ENCODE measurements around the gene AMPH. TPM values are rescaled to one million over a fixed set of nuclear protein-coding genes. Genes with fewer than 3 reads are reported as not detected.

AMPH gene
- total RNA-seq, result not detected

DNA sequence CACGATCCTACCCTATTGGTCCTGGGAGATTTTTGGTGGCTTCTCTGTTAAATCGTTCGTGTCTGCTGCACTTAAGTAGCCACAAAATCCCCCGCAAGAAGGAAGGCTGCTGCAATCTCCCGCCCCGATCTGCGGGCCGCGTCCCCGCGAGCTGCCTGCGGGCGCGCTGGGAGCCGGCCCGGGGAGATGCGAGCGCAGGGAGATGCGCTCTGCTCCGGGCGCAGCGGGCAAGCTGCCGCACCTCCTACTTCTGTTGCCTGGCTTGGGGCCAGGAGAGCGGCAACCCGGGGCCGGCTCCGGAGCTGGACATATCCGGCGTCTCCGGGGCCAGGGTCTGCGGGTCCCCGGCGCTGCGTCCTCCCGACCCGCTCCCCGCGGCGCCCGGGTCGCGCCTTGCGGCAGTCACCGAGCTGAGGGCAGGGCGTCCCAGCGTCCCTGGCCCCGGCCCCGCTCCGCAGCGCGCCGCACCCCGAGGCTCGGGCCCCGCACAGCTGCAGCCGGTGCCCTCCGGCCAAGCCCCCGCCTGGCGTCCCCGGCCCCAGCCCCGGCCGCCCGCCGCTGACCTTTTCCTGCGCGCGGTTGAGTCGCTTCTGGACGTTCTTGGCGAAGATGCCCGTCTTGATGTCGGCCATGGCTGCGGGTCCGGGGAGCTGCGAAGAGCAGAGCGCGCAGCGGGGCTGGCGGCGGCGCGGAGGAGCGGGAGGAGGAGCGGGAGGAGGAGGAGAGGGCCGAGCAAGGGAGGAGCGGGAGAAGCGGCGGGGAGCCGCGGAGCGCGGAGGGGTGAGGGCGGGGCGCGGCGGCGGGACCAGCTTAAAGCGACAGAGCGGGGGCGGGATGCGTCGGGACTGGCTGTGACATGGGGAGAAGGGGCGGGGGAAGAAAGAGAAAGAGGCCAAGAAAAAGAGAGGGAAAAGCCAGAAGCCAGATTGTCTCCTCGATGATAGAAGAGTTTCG, at the start of gene AMPH:
Gene AMPH, minus strand, starts transcription at position 654 of the 954 bp plus-strand sequence. Its CDS starts 22 bp downstream, at position 632.
- peak; percentile 32 for DNase-seq
- POLR2A ChIA-PET, result no interaction called here
- H3K27me3 Mint-ChIP-seq, result peaks cover 54% of the 10 kb centered on the region

DNA sequence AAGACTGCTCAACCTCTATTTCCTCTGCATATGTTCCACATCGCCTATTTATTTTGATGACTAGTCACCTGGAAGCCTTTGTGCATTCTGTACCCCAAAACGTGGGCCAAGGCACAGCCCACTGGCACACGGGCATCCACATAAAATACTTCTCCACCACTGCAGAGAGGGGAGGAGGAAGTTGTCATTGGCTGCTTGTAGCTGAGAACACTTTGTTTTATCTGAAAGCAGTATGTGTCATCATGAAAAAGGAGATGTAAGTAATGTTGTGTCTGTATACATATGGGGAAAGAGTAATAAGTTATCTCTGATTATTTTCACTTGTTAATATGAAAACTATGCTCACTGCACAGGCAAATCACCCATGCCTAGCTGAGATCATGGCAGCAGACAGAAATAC, 48.2 kb upstream of the AMPH start:
- Mint-ChIP-seq H3K4me3 (no peak overlapping the region), H3K9me3 (no peaks in the 10 kb centered on the region), H3K27me3 (no peaks in the 10 kb centered on the region), H3K36me3 (no peaks in the 10 kb centered on the region), H3K27ac (no peak overlapping the region), H3K4me1 (no peaks in the 10 kb centered on the region)
- ATAC-seq (ENCODE audit: low read depth) (no peak), DNase-seq (no peak)
- POLR2A ChIA-PET, result no interaction called here

More for the DNA sequence above, at the start of gene AMPH:
- Mint-ChIP-seq H3K4me1 (no peaks in the 10 kb centered on the region), H3K4me3 (peak within 1 kb of the TSS; percentile 30), H3K9me3 (no peaks in the 10 kb centered on the region), H3K36me3 (no peaks in the 10 kb centered on the region), H3K27ac (no peak within 1 kb of the TSS)
- ATAC-seq (ENCODE audit: low read depth), result peak; percentile 30

DNA sequence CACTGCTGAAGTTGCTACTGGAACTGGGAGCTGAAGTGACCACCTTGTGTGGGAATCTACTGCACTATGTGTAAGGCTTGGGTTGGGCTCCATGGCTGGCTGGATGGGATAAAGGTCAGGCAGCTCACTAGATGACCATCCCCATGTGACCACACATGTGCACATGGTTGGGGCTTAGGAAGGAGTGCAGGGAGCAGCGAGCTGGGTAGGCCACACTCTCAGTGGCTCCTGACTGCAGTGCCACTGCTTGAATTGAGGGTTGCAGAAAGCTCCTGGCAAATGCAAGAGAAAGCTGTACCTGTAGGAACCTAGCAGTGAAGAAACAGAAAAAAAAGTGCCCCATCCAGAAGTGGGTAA, 47.5 kb upstream of the AMPH start:
- no peak overlapping the region for H3K27ac Mint-ChIP-seq
- no peak for ATAC-seq (ENCODE audit: low read depth)
- no peaks in the 10 kb centered on the region for H3K4me1 Mint-ChIP-seq
- DNase-seq, result no peak
- no peaks in the 10 kb centered on the region for H3K27me3 Mint-ChIP-seq
- no peak overlapping the region for H3K4me3 Mint-ChIP-seq
- no peaks in the 10 kb centered on the region for H3K36me3 Mint-ChIP-seq
- POLR2A ChIA-PET, result no interaction called here
- no peaks in the 10 kb centered on the region for H3K9me3 Mint-ChIP-seq

GRCh38 chr7:38677981-38678697, 47.0 kb upstream of the AMPH start:
- Mint-ChIP-seq H3K27me3 (no peaks in the 10 kb centered on the region), H3K4me3 (no peak overlapping the region), H3K4me1 (no peaks in the 10 kb centered on the region), H3K9me3 (no peaks in the 10 kb centered on the region), H3K27ac (no peak overlapping the region), H3K36me3 (no peaks in the 10 kb centered on the region)
- ATAC-seq (ENCODE audit: low read depth) (no peak), DNase-seq (no peak)
- POLR2A ChIA-PET, result no interaction called here

- POLR2A ChIA-PET, result no interaction called here
- H3K36me3 Mint-ChIP-seq, result no peaks in the 10 kb centered on the region
- H3K27ac Mint-ChIP-seq, result no peak overlapping the region
- DNase-seq, result no peak
- no peak for ATAC-seq (ENCODE audit: low read depth)
- H3K9me3 Mint-ChIP-seq, result no peaks in the 10 kb centered on the region
- no peaks in the 10 kb centered on the region for H3K4me1 Mint-ChIP-seq
- no peaks in the 10 kb centered on the region for H3K27me3 Mint-ChIP-seq
- no peak overlapping the region for H3K4me3 Mint-ChIP-seq
Measured at GRCh38 chr7:38675494-38676106, 44.4 kb upstream of the AMPH start.

GRCh38 chr7:38674513-38674912, 43.3 kb upstream of the AMPH start:
- DNase-seq (no peak), ATAC-seq (ENCODE audit: low read depth) (no peak)
- Mint-ChIP-seq H3K27me3 (no peaks in the 10 kb centered on the region), H3K36me3 (no peaks in the 10 kb centered on the region), H3K9me3 (no peaks in the 10 kb centered on the region), H3K4me1 (no peaks in the 10 kb centered on the region), H3K27ac (no peak overlapping the region), H3K4me3 (no peak overlapping the region)
- POLR2A ChIA-PET, result no interaction called here

- DNase-seq (no peak), ATAC-seq (ENCODE audit: low read depth) (no peak)
- H3K27ac Mint-ChIP-seq, result no peak overlapping the region
- H3K4me3 Mint-ChIP-seq, result no peak overlapping the region
- POLR2A ChIA-PET, result no interaction called here
- H3K27me3 Mint-ChIP-seq, result peaks cover under 1% of the 10 kb centered on the region
- H3K36me3 Mint-ChIP-seq, result no peaks in the 10 kb centered on the region
- no peaks in the 10 kb centered on the region for H3K9me3 Mint-ChIP-seq
- no peaks in the 10 kb centered on the region for H3K4me1 Mint-ChIP-seq
Measured at GRCh38 chr7:38673795-38674194, 42.6 kb upstream of the AMPH start.

GRCh38 chr7:38671911-38672905, 41.0 kb upstream of the AMPH start:
- Mint-ChIP-seq H3K9me3 (no peaks in the 10 kb centered on the region), H3K4me3 (no peak overlapping the region), H3K4me1 (no peaks in the 10 kb centered on the region), H3K27ac (no peak overlapping the region), H3K36me3 (no peaks in the 10 kb centered on the region), H3K27me3 (peaks cover 4% of the 10 kb centered on the region)
- POLR2A ChIA-PET, result no interaction called here
- no peak for DNase-seq
- no peak for ATAC-seq (ENCODE audit: low read depth)

DNA sequence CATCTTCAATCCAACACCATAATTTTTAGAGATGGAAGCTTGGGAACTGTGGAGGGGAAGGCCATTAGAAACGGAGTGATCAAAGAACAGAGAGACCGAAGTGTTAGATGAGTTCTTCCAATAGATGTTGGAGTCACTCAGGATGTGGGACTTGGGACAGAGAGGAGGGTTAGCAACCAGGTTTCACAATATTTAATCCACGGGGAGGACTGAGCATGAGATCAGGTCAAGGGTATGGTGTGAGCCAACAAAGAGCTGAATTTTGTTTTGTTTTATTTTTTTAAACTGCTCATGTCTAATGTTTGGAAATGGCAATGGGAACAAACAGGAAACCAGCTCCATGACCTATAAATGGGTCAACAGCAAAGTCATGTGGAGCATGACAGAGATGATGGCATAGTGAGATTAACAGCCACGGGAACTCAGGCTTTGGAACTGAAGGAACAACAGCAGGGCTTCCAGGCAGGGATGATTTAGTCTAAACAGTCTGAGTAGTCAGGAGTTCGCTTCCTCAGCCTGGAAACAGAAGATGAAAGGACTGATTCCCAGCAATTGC, 38.9 kb upstream of the AMPH start:
- no peaks in the 10 kb centered on the region for H3K4me1 Mint-ChIP-seq
- H3K4me3 Mint-ChIP-seq, result no peak overlapping the region
- no peaks in the 10 kb centered on the region for H3K9me3 Mint-ChIP-seq
- H3K27me3 Mint-ChIP-seq, result peaks cover 4% of the 10 kb centered on the region
- H3K36me3 Mint-ChIP-seq, result no peaks in the 10 kb centered on the region
- DNase-seq (no peak), ATAC-seq (ENCODE audit: low read depth) (no peak)
- H3K27ac Mint-ChIP-seq, result no peak overlapping the region
- POLR2A ChIA-PET, result no interaction called here

DNA sequence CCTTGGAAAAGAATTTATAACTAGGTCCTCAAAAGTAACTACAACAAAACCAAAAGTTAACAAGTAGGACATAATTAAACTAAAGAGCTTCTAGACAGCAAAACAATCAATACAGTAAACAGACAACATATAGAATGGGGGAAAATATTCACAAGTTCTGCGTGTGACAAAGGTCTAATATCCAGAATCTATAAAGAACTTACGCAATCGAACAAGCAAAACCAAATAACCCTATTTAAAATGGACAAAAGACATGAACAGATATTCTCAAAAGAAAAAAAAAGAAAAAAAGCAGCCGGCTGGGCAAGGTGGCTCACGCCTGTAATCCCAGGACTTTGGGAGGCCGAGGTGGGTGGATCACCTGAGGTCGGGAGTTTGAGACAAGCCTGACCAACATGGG, 33.8 kb upstream of the AMPH start:
- H3K9me3 Mint-ChIP-seq, result no peaks in the 10 kb centered on the region
- H3K4me3 Mint-ChIP-seq, result no peak overlapping the region
- H3K27me3 Mint-ChIP-seq, result peaks cover 16% of the 10 kb centered on the region
- no peaks in the 10 kb centered on the region for H3K4me1 Mint-ChIP-seq
- no peak for ATAC-seq (ENCODE audit: low read depth)
- no peaks in the 10 kb centered on the region for H3K36me3 Mint-ChIP-seq
- no peak overlapping the region for H3K27ac Mint-ChIP-seq
- POLR2A ChIA-PET, result no interaction called here
- no peak for DNase-seq

DNA sequence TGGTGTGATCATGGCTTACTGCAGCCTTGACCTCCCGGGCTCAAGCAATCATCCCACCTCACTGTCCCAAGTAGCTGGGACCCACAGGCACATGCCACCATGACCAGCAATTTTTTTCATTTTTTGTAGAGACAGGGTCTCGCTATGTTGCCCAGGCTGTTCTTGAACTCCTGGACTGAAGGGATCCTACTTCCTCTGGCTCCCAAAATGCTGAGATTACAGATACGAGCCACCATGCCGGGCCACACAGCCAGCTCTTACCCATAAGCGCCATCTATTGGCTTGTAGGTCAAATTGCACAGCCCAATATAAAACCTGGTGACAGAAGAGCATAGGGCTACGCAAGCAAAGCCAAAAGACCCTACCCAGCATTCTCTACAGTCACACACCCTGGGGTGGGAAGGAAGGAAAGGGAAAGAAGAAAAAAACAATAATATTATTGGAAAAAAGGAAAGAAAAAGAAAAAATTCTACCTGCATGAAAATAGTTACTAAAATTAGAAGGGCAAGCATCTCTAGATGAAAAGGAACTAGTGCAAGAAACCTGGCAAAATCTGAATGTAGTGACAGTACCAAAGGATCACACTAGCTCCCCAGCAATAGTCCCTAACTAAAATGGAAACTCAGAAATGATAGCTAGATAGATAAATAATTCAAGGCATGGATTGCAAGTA, 29.4 kb upstream of the AMPH start:
- Mint-ChIP-seq H3K9me3 (no peaks in the 10 kb centered on the region), H3K27ac (no peak overlapping the region), H3K27me3 (peaks cover 11% of the 10 kb centered on the region), H3K36me3 (no peaks in the 10 kb centered on the region), H3K4me3 (no peak overlapping the region), H3K4me1 (no peaks in the 10 kb centered on the region)
- POLR2A ChIA-PET, result no interaction called here
- no peak for ATAC-seq (ENCODE audit: low read depth)
- DNase-seq, result no peak

DNA sequence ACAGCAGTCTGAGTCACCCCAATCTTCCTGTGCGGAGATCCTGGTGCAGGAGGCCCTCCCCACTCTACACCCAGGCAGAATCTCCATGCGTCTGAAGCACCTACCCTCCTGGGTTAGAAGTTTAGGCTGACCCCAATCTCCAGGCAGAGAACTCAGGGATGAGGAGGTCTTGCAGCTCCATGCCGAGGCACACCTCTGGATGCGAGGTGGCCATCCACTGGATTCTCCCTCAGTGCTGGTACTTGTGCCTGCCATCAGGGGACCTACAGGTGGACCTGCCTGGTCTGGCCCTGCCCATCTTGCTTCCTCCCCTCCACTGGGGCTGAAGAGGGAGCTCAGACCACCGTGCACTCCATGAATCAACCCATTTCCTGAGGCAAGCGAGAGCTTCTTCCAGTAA, 28.8 kb upstream of the AMPH start:
- Mint-ChIP-seq H3K4me3 (no peak overlapping the region), H3K36me3 (no peaks in the 10 kb centered on the region), H3K4me1 (no peaks in the 10 kb centered on the region), H3K27me3 (peaks cover 11% of the 10 kb centered on the region), H3K27ac (no peak overlapping the region), H3K9me3 (no peaks in the 10 kb centered on the region)
- ATAC-seq (ENCODE audit: low read depth) (no peak), DNase-seq (no peak)
- POLR2A ChIA-PET, result interaction anchor here (0.6 kb wide), 1 partner anchor 261 kb away, joined by 3 read pairs; no protein-coding TSS in a partner anchor

All from activated naive CD8-positive, alpha-beta T cell treated with anti-CD3 and anti-CD28 coated beads, Interleukin-2, amount 10 ng/mL, durations not matched to agents 7 days and 5 days (primary cell).